NCI-H2196 treated with DMSO at 0.1 percent for 48 hours (cell line): ENCODE data around the gene C17orf100.
"Not testable (repeated sequence)": the region's sequence is repeated elsewhere in the genome, so short reads cannot be mapped to it uniquely, and the experiment has no call there.

Experiments
- DNase-seq: peaks from one replicate; lab custom pipeline; 2025; ENCODE audit not compliant: unreplicated experiment; lab: John Stamatoyannopoulos, UW

The C17orf100 gene

GRCh38 chr17:6640536-6641246 lies 10.9 kb upstream of the C17orf100 start, which contains the start of the genes KIAA0753 and TXNDC17:
Gene KIAA0753 (minus strand): TSS chr17:6640711. CDS start chr17:6635103, 5,608 bp downstream.
Gene TXNDC17 (plus strand): TSS chr17:6641060. CDS start chr17:6641083, 23 bp downstream.
- DNase-seq = peak; percentile 62

GRCh38 chr17:6641247-6641863 lies 10.2 kb upstream of the C17orf100 start:
- DNase-seq = no peak

- no peak for DNase-seq
Observed at GRCh38 chr17:6642592-6642991, 9.0 kb upstream of the C17orf100 start.

GRCh38 chr17:6643451-6644125 lies 8.0 kb upstream of the C17orf100 start:
- DNase-seq = peak; percentile 18

- DNase-seq = peak; percentile 7
Observed at GRCh38 chr17:6648181-6648580, 3.4 kb upstream of the C17orf100 start.

GRCh38 chr17:6651919-6652452 lies 424 bp downstream of the C17orf100 start:
- no peak for DNase-seq

- DNase-seq = peak; percentile 27
Observed at GRCh38 chr17:6654841-6655731, 3.5 kb downstream of the C17orf100 start.

GRCh38 chr17:6655732-6656361 lies 4.3 kb downstream of the C17orf100 start:
- not testable (repeated sequence) for DNase-seq

- DNase-seq = not testable (repeated sequence)
Observed at GRCh38 chr17:6656797-6657632, 5.5 kb downstream of the C17orf100 start.

- no peak for DNase-seq
Observed at GRCh38 chr17:6657633-6658287, 6.2 kb downstream of the C17orf100 start.

- not testable (repeated sequence) for DNase-seq
Observed at GRCh38 chr17:6658411-6658810, 6.8 kb downstream of the C17orf100 start.

GRCh38 chr17:6660101-6660500 lies 8.5 kb downstream of the C17orf100 start:
- DNase-seq = no peak

GRCh38 chr17:6660805-6661463 lies 9.4 kb downstream of the C17orf100 start:
- no peak for DNase-seq

GRCh38 chr17:6661464-6661848 lies 9.9 kb downstream of the C17orf100 start:
- DNase-seq = no peak

- DNase-seq = not testable (repeated sequence)
Observed at GRCh38 chr17:6663200-6663599, 11.6 kb downstream of the C17orf100 start.

- DNase-seq = peak; percentile 13
Observed at GRCh38 chr17:6666077-6666521, 14.5 kb downstream of the C17orf100 start.

GRCh38 chr17:6666557-6666956 lies 15.0 kb downstream of the C17orf100 start:
- no peak for DNase-seq

GRCh38 chr17:6667516-6667915 lies 16.0 kb downstream of the C17orf100 start:
- no peak for DNase-seq
